ENCODE results near the gene IP6K2. TPM values are rescaled to one million over a fixed set of nuclear protein-coding genes. Genes with fewer than 3 reads are reported as not detected.

IP6K2 gene
- total RNA-seq, 4 donors from 2014 or later: 97.6 to 211 (median 163) TPM

DNA sequence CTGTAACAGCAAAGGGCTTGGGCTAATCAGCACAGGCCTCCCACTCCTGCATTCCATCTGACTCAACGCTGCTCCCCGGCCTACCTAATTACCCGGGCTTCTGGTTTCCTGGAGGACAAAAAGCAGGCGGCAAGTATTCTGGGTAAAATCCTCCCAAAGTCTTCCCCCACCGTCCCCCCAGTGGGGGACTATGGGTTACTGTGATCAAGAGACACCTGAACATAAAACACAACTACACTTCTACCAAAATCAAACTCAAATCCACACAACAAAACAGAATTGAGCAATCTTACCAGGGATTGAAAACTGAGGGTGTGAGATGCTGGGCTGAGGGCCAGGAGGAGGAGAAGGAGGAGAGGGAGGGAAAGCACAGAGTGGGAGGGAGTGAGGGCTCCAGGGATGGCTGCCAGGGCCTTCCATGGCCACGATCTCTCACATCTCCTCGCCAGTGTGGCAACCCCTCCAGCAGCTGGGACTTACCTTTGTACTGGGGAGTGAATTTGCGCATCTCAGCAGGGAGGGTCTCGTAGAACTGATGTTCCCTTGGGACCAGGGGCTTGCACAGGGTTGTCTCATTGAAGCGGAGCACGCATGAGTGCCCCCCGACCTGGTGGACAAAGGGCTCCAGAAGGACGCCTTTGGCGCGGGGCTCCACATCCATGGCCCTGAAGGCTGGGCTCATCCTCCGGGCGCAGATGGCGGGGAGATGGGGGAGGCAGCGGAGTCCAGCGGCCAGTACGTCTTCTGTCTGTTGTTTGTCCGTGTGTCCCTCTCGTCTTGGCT, 22.2 kb downstream of the IP6K2 start:
- Histone ChIP-seq H3K4me1 (no peaks in the 10 kb centered on the region), H3K4me3 (peak overlapping the region in 3 of 4 donors; percentile 15 to 42 (median 39)), H3K27ac (peak overlapping the region; percentile 53 to 83 (median 72)), H3K9me3 (no peaks in the 10 kb centered on the region), H3K27me3 (no peaks in the 10 kb centered on the region), H3K36me3 (peaks cover 0 to 77% (median 0%) of the 10 kb centered on the region in 3 donors)
- TF ChIP-seq, protein P1, sequence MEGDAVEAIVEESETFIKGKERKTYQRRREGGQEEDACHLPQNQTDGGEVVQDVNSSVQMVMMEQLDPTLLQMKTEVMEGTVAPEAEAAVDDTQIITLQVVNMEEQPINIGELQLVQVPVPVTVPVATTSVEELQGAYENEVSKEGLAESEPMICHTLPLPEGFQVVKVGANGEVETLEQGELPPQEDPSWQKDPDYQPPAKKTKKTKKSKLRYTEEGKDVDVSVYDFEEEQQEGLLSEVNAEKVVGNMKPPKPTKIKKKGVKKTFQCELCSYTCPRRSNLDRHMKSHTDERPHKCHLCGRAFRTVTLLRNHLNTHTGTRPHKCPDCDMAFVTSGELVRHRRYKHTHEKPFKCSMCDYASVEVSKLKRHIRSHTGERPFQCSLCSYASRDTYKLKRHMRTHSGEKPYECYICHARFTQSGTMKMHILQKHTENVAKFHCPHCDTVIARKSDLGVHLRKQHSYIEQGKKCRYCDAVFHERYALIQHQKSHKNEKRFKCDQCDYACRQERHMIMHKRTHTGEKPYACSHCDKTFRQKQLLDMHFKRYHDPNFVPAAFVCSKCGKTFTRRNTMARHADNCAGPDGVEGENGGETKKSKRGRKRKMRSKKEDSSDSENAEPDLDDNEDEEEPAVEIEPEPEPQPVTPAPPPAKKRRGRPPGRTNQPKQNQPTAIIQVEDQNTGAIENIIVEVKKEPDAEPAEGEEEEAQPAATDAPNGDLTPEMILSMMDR (IDR thresholded peaks at IDR 0.05): no peak
- TF ChIP-seq POLR2A (IDR thresholded peaks at IDR 0.05): no peak
- peak in 1 of 3 donors; percentile 73 for DNase-seq

DNA sequence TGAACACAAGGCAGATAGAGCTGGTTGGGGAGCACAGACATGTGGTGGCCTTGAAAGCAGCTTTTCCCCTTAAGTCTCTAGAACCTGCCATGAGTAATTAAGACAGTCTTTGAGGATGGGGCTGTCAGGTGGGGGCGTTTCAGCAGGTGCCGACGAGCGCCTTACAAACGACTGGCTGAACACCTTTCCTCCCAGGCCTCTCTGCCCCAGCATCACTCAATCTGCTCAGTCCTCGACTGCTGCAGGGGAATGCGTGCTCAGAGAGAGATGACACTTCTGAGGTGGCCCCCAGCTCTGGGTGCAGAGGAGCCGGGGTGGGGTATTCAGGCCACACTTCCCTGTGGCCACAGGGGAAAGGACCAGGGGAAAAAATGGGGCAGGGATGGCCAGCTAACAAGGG, 23.2 kb downstream of the IP6K2 start:
- no peak for DNase-seq
- H3K27ac ChIP-seq: peak overlapping the region; percentile 36 to 82 (median 58)
- H3K27me3 ChIP-seq: no peaks in the 10 kb centered on the region
- peaks cover 0 to 79% (median 0%) of the 10 kb centered on the region in 3 donors for H3K36me3 ChIP-seq
- H3K9me3 ChIP-seq: no peaks in the 10 kb centered on the region
- peak overlapping the region in 2 of 4 donors; percentile 39 to 42 for H3K4me3 ChIP-seq
- TF ChIP-seq, protein P1 (IDR thresholded peaks at IDR 0.05): no peak
- no peak for TF ChIP-seq POLR2A (IDR thresholded peaks at IDR 0.05)
- H3K4me1 ChIP-seq: no peaks in the 10 kb centered on the region

DNA sequence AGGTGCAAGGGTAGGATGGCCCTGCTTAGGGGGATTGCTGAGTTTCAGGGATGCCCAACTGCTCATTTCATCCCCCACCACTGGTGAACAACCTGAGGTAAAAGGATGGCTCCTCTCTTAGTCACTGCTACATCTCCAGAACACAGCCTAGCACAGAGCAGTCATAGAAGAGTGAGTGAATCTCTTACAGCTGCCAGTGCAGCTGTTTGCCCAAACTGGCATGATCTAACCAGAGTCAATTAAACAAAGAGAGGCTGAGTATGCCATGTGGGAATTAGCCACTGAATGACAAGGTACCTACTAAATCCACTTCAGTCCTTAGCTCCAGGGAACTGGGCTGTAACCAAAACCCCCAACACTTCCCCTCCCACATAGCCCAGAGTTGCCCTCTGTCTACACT, 24.5 kb downstream of the IP6K2 start:
- Histone ChIP-seq H3K9me3 (no peaks in the 10 kb centered on the region), H3K36me3 (peaks cover 0 to 85% (median 0%) of the 10 kb centered on the region in 3 donors), H3K27me3 (no peaks in the 10 kb centered on the region), H3K4me3 (no peak overlapping the region), H3K27ac (no peak overlapping the region), H3K4me1 (no peaks in the 10 kb centered on the region)
- DNase-seq: no peak
- TF ChIP-seq, protein P1 (IDR thresholded peaks at IDR 0.05): no peak
- no peak for TF ChIP-seq POLR2A (IDR thresholded peaks at IDR 0.05)

DNA sequence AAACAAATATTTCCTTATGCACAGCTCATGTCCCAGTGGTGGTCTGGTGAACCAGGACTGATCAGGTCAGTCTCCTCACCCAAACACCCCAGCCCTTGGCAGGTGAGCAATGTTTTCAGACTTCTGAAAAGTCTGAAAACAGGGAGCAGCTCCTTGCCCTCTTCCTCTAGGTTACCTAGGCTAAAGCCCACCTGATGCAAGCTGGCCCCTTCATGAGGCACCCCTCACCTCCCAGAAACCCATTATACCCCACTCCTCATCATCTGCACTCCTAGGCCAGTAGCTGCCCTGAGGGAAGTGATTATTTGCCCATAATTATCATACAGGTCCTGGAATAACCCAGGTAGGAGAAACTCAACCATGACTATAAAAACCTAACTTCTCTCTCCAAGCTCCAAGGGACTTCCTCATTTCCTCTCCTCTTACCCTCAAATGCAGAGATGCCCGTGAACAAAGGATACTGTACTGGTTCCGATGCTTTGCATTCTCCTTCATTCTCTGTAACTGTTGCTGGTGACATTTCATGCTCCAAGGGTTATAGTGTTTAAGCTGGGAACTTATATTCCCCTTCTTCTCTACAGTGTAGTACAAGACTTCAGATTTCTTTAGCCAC, 26.1 kb downstream of the IP6K2 start:
- peaks cover 0 to 8% (median 2%) of the 10 kb centered on the region in 4 donors for H3K4me1 ChIP-seq
- H3K27me3 ChIP-seq: no peaks in the 10 kb centered on the region
- no peak for TF ChIP-seq POLR2A (IDR thresholded peaks at IDR 0.05)
- TF ChIP-seq, protein P1 (IDR thresholded peaks at IDR 0.05): no peak
- H3K36me3 ChIP-seq: peaks cover 0 to 84% (median 0%) of the 10 kb centered on the region in 3 donors
- no peak overlapping the region for H3K4me3 ChIP-seq
- H3K9me3 ChIP-seq: no peaks in the 10 kb centered on the region
- no peak overlapping the region for H3K27ac ChIP-seq
- DNase-seq: no peak

DNA sequence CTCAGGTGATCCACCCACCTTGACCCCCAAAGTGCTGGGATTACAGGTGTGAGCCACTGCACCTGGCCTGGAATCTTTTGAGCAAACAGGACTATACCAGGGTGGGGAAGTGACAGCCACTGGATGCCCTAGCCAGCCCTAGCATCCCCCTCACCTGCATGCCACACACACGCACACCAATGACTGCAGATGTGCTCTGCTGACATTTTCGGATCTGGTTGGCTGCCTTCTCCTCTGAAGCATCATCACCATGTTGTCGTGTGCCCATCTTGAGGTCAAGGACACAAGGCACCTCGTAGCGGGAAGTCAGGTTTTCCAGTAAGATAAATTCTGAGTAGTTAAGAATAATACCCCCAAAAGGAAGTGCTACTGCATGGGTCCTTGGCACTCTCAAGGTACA, 27.6 kb downstream of the IP6K2 start:
- no peaks in the 10 kb centered on the region for H3K9me3 ChIP-seq
- TF ChIP-seq, protein P1 (IDR thresholded peaks at IDR 0.05): no peak
- TF ChIP-seq POLR2A (IDR thresholded peaks at IDR 0.05): no peak
- peaks cover 0 to 73% (median 0%) of the 10 kb centered on the region in 3 donors for H3K36me3 ChIP-seq

More for the DNA sequence above, 27.6 kb downstream of the IP6K2 start:
- DNase-seq: no peak
- Histone ChIP-seq H3K4me1 (peaks cover 0 to 18% (median 6%) of the 10 kb centered on the region in 4 donors), H3K27ac (no peak overlapping the region), H3K27me3 (no peaks in the 10 kb centered on the region), H3K4me3 (no peak overlapping the region)
